ENCODE data around the gene PKDREJ.

- TF ChIP-seq EZH2 (IDR thresholded peaks at IDR 0.05; ENCODE audit: low read depth, unreplicated experiment) (no peak), POLR2AphosphoS5 (IDR thresholded peaks at IDR 0.05; ENCODE audit: low read depth) (no peak), CTCF (conservative IDR thresholded peaks at IDR 0.05; ENCODE audit: low read depth in 2 of 2) (no peak), ZNF331 (CRISPR knock-in tag; IDR thresholded peaks at IDR 0.05; ENCODE audit: low read depth) (no peak), REST (IDR thresholded peaks at IDR 0.05; ENCODE audit: unreplicated experiment) (no peak)
These were observed 50.1 kb downstream of the PKDREJ start for GRCh38 chr22:46213052-46213451.

Data from GM23338 (cell line).